Stimulated activated CD4-positive, alpha-beta T cell treated with anti-CD3 and anti-CD28 coated beads, Interleukin-1b, Interleukin-23, amount 100 ng/mL, for 4 hours (primary cell): Measurements from ENCODE around the gene PCDHAC1.

Experiments used
- DNase-seq, 2 donors: peaks; one replicate each; pipeline ENCODE4 v3.0.0-alpha.2; 2020; ENCODE audit warnings: low read depth in 2 of 2

PCDHAC1 gene

DNA sequence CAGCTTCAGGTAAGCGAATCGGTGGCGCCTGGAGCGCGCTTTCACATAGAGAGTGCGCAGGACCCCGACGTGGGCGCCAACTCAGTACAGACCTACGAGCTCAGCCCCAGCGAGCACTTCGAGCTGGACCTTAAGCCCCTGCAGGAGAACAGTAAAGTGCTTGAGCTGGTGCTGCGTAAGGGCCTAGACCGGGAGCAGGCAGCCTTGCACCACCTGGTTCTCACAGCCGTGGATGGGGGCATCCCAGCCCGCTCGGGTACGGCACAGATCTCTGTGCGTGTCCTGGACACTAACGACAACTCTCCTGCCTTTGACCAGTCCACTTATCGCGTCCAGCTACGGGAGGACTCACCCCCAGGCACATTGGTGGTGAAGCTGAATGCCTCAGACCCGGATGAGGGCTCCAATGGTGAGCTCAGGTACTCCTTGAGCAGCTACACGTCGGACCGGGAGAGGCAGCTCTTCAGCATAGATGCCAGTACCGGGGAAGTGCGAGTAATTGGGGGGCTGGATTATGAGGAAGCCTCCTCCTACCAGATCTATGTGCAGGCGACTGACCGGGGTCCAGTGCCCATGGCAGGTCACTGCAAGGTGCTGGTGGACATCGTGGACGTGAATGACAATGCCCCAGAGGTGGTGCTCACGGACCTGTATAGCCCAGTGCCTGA lies 41.3 kb downstream of the PCDHAC1 start:
- no peak for DNase-seq

DNA sequence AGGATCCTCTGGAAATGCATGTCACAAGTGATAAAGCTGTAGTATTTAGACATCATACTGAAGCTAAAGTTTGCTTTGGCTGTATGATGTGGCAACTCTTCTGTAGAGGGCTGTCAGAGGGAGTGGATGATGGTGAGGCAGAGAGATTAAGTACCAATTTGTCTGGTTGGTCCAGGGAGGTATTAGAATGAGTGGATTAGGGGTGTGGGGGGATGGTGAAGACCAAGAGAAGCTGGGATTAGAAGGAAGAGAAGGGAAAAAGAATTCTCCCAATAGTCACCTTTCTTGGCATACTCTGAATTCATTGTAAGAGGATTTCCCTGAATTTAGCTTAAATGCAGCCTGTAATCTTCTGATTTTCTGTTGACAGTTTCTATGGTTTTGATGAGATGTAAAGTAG lies 43.8 kb downstream of the PCDHAC1 start:
- DNase-seq, result no peak

DNA sequence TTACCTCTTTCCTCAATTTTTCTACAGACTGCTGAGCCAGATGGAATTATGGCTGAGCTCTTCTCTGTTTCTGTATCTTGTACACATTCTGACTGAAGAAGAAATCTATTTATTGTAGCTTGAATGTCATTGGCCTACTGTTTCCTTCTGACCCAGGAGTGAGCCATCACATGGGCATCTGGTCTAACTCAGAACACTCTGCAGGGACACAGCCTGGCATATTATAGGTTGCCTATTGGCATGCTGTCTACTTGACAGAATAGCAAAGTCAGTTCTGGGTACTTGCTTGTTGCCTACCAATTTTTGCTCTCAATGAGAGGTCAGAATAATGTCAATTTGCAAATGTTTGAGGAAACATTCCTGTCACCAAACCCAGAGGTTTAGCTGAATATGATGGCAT lies 47.5 kb downstream of the PCDHAC1 start:
- no peak for DNase-seq

DNA sequence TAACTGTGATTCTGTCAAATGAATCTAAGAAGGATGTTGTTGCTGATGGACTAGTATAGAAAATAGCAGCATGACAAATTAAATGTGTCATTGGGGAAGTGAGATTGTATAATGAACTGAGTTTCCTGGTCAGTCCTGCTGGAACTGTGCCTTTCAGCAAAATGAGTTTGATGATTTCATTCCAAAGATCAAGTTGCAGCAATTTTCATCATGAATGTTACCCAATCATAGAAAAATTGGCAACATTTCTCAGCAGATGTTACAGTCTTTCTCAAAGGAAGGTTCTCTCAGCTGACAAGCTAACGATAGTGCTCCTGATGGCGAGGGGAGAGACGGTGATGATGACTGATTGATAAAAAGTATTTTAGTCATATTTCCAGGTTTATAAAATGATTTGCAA lies 50.9 kb downstream of the PCDHAC1 start:
- no peak for DNase-seq

DNA sequence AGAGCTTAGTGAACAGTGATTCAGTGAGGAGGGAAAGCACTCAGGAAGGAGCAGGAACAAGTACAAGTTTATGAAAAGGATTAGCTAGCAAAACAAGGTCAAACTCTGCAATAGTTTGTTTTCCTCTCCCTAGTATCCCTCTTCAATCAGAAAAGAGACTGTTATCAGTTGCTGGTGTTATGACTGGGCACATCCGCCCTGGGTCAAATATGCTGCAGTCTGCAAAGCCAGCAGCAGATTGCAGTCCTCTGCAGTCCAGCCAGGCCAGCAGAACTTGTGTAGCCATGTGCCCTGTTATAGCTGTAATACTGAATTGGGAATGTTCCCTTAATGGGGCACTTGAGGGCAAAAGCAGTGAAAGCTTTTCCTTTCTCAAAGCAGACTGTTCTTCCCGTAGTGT lies 52.2 kb downstream of the PCDHAC1 start:
- no peak for DNase-seq

DNA sequence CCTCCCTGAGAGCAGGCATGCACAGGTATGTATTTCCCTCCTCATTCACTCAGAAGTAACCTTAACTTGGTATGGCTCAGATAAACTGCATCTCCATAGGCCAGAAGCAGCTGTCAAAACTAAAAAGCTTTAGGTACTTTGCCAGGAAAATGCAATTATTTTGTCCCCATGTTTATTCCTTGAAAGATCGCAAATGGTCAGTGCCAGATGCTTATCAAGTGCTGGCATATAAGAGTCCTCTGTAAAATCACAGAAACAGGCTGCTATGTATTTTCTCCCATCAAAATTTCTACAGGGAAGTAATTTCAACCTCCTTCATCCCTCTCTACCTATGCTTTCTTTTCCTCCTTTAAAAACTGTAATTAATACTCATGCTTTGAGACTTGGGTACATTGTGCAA lies 52.9 kb downstream of the PCDHAC1 start:
- DNase-seq, result no peak
